ENCODE measurements around the gene IFT80. TPM values are rescaled to one million over a fixed set of nuclear protein-coding genes. Genes with fewer than 3 reads are reported as not detected.

The IFT80 gene
- total and polyA plus RNA-seq, 2 donors (not counting 3 experiments of a cell fraction or from before 2014, with no cell fraction given): 7.3 to 22.5 TPM

DNA sequence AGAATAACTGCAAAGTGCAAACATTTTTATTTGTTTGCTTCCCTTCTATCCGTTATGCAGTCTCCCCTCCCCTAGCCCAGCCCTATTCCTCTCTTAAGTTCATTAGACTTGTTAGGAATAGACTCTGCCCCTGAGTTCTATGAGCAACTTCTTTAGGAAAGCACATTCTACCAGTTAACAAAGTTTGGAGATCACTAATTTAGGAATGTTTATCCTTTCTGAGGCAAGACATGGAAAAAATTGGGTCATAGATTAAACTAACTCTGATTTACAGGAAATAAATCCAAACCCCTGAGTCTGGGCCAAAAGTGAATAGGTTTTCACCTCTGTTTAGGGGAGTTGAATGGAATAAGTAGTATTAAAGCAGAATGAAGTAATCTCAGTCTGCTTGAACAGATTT, 139.4 kb downstream of the IFT80 start:
- TF ChIP-seq, protein P1, sequence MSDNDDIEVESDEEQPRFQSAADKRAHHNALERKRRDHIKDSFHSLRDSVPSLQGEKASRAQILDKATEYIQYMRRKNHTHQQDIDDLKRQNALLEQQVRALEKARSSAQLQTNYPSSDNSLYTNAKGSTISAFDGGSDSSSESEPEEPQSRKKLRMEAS (IDR thresholded peaks at IDR 0.05; ENCODE audit: insufficient read depth, insufficient read length): no peak
- TF ChIP-seq POLR2A (IDR thresholded peaks at IDR 0.05; ENCODE audit: low read depth, low read length) (no peak), JUN (IDR thresholded peaks at IDR 0.05; ENCODE audit: borderline replicate concordance, insufficient read depth, insufficient read length, low read depth) (no peak), POLR2AphosphoS5 (IDR thresholded peaks at IDR 0.05; ENCODE audit: insufficient read depth, low read depth, low read length) (no peak), MYC (IDR thresholded peaks at IDR 0.05; ENCODE audit: low read depth, low read length) (no peak), GATA2 (IDR thresholded peaks at IDR 0.05; ENCODE audit: insufficient read depth, insufficient read length, low read depth, low read length) (no peak), EZH2 (IDR thresholded peaks at IDR 0.05; ENCODE audit: borderline replicate concordance, low read depth, low read length, severe bottlenecking) (no peak), FOS (IDR thresholded peaks at IDR 0.05; ENCODE audit: borderline replicate concordance, insufficient read depth, low read length) (no peak)
- TF ChIP-seq, protein P2, sequence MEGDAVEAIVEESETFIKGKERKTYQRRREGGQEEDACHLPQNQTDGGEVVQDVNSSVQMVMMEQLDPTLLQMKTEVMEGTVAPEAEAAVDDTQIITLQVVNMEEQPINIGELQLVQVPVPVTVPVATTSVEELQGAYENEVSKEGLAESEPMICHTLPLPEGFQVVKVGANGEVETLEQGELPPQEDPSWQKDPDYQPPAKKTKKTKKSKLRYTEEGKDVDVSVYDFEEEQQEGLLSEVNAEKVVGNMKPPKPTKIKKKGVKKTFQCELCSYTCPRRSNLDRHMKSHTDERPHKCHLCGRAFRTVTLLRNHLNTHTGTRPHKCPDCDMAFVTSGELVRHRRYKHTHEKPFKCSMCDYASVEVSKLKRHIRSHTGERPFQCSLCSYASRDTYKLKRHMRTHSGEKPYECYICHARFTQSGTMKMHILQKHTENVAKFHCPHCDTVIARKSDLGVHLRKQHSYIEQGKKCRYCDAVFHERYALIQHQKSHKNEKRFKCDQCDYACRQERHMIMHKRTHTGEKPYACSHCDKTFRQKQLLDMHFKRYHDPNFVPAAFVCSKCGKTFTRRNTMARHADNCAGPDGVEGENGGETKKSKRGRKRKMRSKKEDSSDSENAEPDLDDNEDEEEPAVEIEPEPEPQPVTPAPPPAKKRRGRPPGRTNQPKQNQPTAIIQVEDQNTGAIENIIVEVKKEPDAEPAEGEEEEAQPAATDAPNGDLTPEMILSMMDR (IDR thresholded peaks at IDR 0.05; ENCODE audit: extremely low read depth in 1 of 2, insufficient read depth in 1 of 2, low read depth in 1 of 2, low read length in 2 of 2): no peak
- Histone ChIP-seq H2AFZ (ENCODE audit: low read depth, low read length) (no peak overlapping the region), H4K20me1 (replicated peaks; ENCODE audit: control insufficient read depth, extremely low read depth, insufficient read depth, low read length) (no peaks in the 10 kb centered on the region), H3K4me2 (ENCODE audit: insufficient read depth, low read length) (no peak overlapping the region), H3K4me3 (replicated peaks in 1 of 3; ENCODE audit: insufficient read depth in 1 of 3, low read depth in 1 of 3, low read length in 3 of 3) (no peak overlapping the region), H3K9ac (replicated peaks; ENCODE audit: extremely low read depth, insufficient read depth, low read length) (no peak overlapping the region), H3K9me3 (replicated peaks; ENCODE audit: control insufficient read depth, insufficient read depth, low read length) (no peaks in the 10 kb centered on the region), H3K4me1 (ENCODE audit: control insufficient read depth, extremely low read depth, insufficient read depth, low read length) (no peaks in the 10 kb centered on the region), H3K27ac (ENCODE audit: insufficient read depth, low read depth, low read length) (no peak overlapping the region), H3K9me1 (replicated peaks; ENCODE audit: control insufficient read depth, extremely low read depth, insufficient read depth, low read length) (no peaks in the 10 kb centered on the region), H3K27me3 (ENCODE audit: control insufficient read depth in 2 of 2, insufficient read depth in 2 of 2, low read length in 2 of 2) (no peaks in the 10 kb centered on the region), H3K36me3 (ENCODE audit: control insufficient read depth in 2 of 2, extremely low read depth in 1 of 2, insufficient read depth in 2 of 2, low read length in 2 of 2) (no peaks in the 10 kb centered on the region), H3K79me2 (ENCODE audit: control insufficient read depth, insufficient read depth, low read length) (no peaks in the 10 kb centered on the region)
- BruUV-seq (replicated peaks): no TSS peak
- dilution Hi-C loops (cut with MboI; ENCODE audit: extremely low pct_ligation_motif_present, low sequenced_read_pairs): no loop called here
- POLR2A ChIA-PET: no interaction called here
- DNase-seq (ENCODE audit: low read depth, low spot score) (no peak), FAIRE-seq (no peak)
- CTCF ChIA-PET: no interaction called here
- intact Hi-C loops (cut with micrococcal nuclease): no loop called here

All from endothelial cell of umbilical vein (primary cell).